ENCODE measurements around the gene LSAMP.

LSAMP gene

DNA sequence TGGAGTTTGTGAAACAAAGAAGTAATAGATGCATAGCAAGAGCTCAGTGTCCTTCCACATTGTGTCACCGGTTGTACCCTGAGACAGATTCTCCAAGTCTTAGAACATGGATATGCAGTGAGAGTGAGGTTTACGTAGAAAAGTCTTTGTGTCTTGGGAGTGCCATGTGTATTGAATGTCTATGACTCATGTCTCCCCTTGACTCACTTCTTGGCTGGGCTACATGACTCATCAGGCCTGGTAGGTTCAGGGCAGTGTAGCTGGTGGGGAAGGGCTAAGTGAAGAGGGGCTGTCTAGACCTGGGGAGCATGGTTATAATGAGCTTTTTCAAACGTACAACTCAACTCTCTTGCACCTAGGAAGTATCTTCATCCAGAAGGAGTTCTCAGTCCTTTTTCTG lies 654.5 kb downstream of the LSAMP start:
- ATAC-seq (ENCODE audit: insufficient read depth, low read depth) (peak; percentile 59; the same call in 2 of the 3 replicates), DNase-seq (no peak)

DNA sequence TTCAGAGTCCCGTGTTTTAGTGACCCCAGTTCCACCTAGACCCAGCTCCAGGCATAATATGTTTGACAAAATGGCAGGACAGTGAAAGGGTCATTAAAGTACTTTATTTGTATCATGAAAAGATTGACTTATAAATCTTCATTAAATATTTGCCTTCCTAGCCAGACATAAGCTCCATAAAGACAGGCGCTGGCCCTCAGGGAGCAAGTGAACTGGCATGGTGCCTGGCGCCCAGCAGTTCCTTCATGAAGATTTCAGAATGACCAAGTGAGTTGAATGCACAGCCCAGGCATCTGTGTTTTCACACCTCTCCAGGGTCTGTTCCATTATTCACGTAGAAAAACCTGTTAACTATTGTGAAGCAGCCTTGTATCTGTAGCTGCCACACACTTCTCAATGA lies 655.8 kb downstream of the LSAMP start:
- no peak for ATAC-seq (ENCODE audit: insufficient read depth, low read depth)
- Histone ChIP-seq H3K9me3 (ENCODE audit: insufficient read depth, low read length, severe bottlenecking) (no peaks in the 10 kb centered on the region), H2AFZ (ENCODE audit: low read depth, low read length) (no peak overlapping the region), H3K79me2 (ENCODE audit: insufficient read depth, low read length) (no peaks in the 10 kb centered on the region), H4K20me1 (ENCODE audit: insufficient read depth, low read length) (no peaks in the 10 kb centered on the region), H3K9ac (ENCODE audit: low read depth, low read length) (no peak overlapping the region), H3K4me1 (ENCODE audit: insufficient read depth, low read length) (peaks cover 14% of the 10 kb centered on the region), H3K27ac (ENCODE audit: low read length) (no peak overlapping the region), H3K4me2 (ENCODE audit: insufficient read depth, low read length) (no peak overlapping the region), H3K36me3 (ENCODE audit: insufficient read depth, low read length) (no peaks in the 10 kb centered on the region), H3K4me3 (ENCODE audit: low read depth in 1 of 2, low read length in 2 of 2) (no peak overlapping the region), H3K27me3 (ENCODE audit: insufficient read depth, low read length, poor library complexity) (peaks cover 9% of the 10 kb centered on the region)
- no peak for DNase-seq
- TF ChIP-seq, protein P1, sequence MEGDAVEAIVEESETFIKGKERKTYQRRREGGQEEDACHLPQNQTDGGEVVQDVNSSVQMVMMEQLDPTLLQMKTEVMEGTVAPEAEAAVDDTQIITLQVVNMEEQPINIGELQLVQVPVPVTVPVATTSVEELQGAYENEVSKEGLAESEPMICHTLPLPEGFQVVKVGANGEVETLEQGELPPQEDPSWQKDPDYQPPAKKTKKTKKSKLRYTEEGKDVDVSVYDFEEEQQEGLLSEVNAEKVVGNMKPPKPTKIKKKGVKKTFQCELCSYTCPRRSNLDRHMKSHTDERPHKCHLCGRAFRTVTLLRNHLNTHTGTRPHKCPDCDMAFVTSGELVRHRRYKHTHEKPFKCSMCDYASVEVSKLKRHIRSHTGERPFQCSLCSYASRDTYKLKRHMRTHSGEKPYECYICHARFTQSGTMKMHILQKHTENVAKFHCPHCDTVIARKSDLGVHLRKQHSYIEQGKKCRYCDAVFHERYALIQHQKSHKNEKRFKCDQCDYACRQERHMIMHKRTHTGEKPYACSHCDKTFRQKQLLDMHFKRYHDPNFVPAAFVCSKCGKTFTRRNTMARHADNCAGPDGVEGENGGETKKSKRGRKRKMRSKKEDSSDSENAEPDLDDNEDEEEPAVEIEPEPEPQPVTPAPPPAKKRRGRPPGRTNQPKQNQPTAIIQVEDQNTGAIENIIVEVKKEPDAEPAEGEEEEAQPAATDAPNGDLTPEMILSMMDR (IDR thresholded peaks at IDR 0.05; ENCODE audit: borderline replicate concordance, extremely low read depth, low read length, poor library complexity, severe bottlenecking): no peak
- no peak for TF ChIP-seq EZH2 (IDR thresholded peaks at IDR 0.05; ENCODE audit: borderline replicate concordance, low read depth, low read length, severe bottlenecking)

More for the DNA sequence above, 654.5 kb downstream of the LSAMP start:
- Histone ChIP-seq H3K79me2 (ENCODE audit: insufficient read depth, low read length) (no peaks in the 10 kb centered on the region), H4K20me1 (ENCODE audit: insufficient read depth, low read length) (no peaks in the 10 kb centered on the region), H3K36me3 (ENCODE audit: insufficient read depth, low read length) (no peaks in the 10 kb centered on the region), H3K27me3 (ENCODE audit: insufficient read depth, low read length, poor library complexity) (peaks cover 2% of the 10 kb centered on the region), H3K9ac (ENCODE audit: low read depth, low read length) (no peak overlapping the region), H2AFZ (ENCODE audit: low read depth, low read length) (no peak overlapping the region), H3K4me3 (ENCODE audit: low read depth in 1 of 2, low read length in 2 of 2) (no peak overlapping the region), H3K4me1 (ENCODE audit: insufficient read depth, low read length) (peaks cover 4% of the 10 kb centered on the region), H3K27ac (ENCODE audit: low read length) (no peak overlapping the region), H3K4me2 (ENCODE audit: insufficient read depth, low read length) (no peak overlapping the region), H3K9me3 (ENCODE audit: insufficient read depth, low read length, severe bottlenecking) (no peaks in the 10 kb centered on the region)
- TF ChIP-seq, protein P1 (IDR thresholded peaks at IDR 0.05; ENCODE audit: borderline replicate concordance, extremely low read depth, low read length, poor library complexity, severe bottlenecking): no peak
- no peak for TF ChIP-seq EZH2 (IDR thresholded peaks at IDR 0.05; ENCODE audit: borderline replicate concordance, low read depth, low read length, severe bottlenecking)

DNA sequence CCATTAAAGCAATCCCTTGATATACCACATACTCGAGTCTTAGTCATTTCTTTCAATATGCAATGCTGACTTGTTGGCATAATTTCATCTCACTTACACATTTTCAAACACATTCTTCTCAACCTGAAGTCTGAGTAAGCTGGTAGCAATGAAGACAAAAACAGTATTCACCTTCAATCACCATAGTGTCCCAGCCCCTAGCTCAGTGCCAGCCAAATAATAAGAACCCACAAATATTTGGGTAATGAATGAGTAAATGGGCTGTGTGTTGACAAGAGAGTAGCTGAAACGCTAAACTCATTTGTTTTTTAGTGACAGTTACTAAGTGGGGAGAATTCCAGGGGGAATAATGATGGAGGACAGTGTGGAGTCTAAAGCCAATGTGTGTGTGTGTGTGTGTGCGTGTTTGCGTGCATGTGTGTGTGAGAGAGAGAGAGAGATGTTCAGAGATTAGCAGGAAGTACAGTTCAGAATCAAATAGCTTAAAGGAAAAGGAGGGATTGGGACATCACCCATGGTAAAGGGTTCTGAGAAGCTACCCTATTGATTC lies 656.3 kb downstream of the LSAMP start:
- no peak for ATAC-seq (ENCODE audit: insufficient read depth, low read depth)
- no peak for DNase-seq
- Histone ChIP-seq H3K9me3 (ENCODE audit: insufficient read depth, low read length, severe bottlenecking) (no peaks in the 10 kb centered on the region), H3K4me2 (ENCODE audit: insufficient read depth, low read length) (no peak overlapping the region), H2AFZ (ENCODE audit: low read depth, low read length) (no peak overlapping the region), H3K9ac (ENCODE audit: low read depth, low read length) (no peak overlapping the region), H3K27ac (ENCODE audit: low read length) (no peak overlapping the region), H3K4me3 (ENCODE audit: low read depth in 1 of 2, low read length in 2 of 2) (no peak overlapping the region), H3K79me2 (ENCODE audit: insufficient read depth, low read length) (no peaks in the 10 kb centered on the region), H3K4me1 (ENCODE audit: insufficient read depth, low read length) (peaks cover 14% of the 10 kb centered on the region), H3K36me3 (ENCODE audit: insufficient read depth, low read length) (no peaks in the 10 kb centered on the region), H3K27me3 (ENCODE audit: insufficient read depth, low read length, poor library complexity) (peaks cover 9% of the 10 kb centered on the region), H4K20me1 (ENCODE audit: insufficient read depth, low read length) (no peaks in the 10 kb centered on the region)
- TF ChIP-seq, protein P1 (IDR thresholded peaks at IDR 0.05; ENCODE audit: borderline replicate concordance, extremely low read depth, low read length, poor library complexity, severe bottlenecking): no peak
- TF ChIP-seq EZH2 (IDR thresholded peaks at IDR 0.05; ENCODE audit: borderline replicate concordance, low read depth, low read length, severe bottlenecking): no peak

Data from DND-41 (cell line).